Right atrium auricular region (tissue), 2 donors: ENCODE data around the gene ALDH18A1. TPM values are rescaled to one million over a fixed set of nuclear protein-coding genes. Genes with fewer than 3 reads are reported as not detected.

Source experiments
- DNase-seq: peaks from one replicate; pipeline ENCODE4 v3.0.0-alpha.2; 2019; ENCODE audit warnings: low spot score
- H3K27ac ChIP-seq, 2 donors: fragments of 200-600 bp; sonication (generic); 1 replicate in 1 of 2; 2 replicates in 1 of 2; pipeline ENCODE4 v1.5.1; 2016 to 2019
- H3K27me3 ChIP-seq, 2 donors: fragments of 200-600 bp; sonication (generic); one replicate each; pipeline versions ENCODE4 v1.5.1 to v1.6.0; 2017 to 2019
- H3K36me3 ChIP-seq: fragments of 200-600 bp; sonication (generic); one replicate; pipeline ENCODE4 v1.5.1; 2016
- H3K4me1 ChIP-seq, 2 donors: fragments of 200-600 bp; sonication (generic); one replicate each; pipeline versions ENCODE4 v1.5.1 to v1.6.0; 2017 to 2019
- H3K4me3 ChIP-seq, 2 donors: fragments of 200-600 bp; sonication (generic); 1 replicate in 1 of 2; 2 replicates in 1 of 2; pipeline ENCODE4 v1.5.1; 2017 to 2019; ENCODE audit warnings: mild to moderate bottlenecking in 1 of 2, moderate library complexity in 1 of 2
- H3K9me3 ChIP-seq, 2 donors: fragments of 200-600 bp; sonication (generic); one replicate each; pipeline ENCODE4 v1.5.1; 2019
- CTCF ChIP-seq, 2 donors: fragments of 200-600 bp; sonication (generic); IDR thresholded peaks; one replicate each; pipeline ENCODE4 v1.5.1; 2019; ENCODE audit warnings: antibody characterized with exemption in 2 of 2
- total RNA-seq, 2 donors: library from RNA; depleted of rRNA; stranded (reverse); fragments of >200 nt; gene quantifications; one replicate each; pipeline ENCODE4 v1.1.0, GENCODE V29; 2016

The ALDH18A1 gene
- total RNA-seq, 2 donors from 2014 or later, result 13.7 to 17.6 TPM

GRCh38 chr10:95572131-95572820 is 84.2 kb downstream of the ALDH18A1 start:
- Histone ChIP-seq H3K4me1 (peaks cover 0 to 13% of the 10 kb centered on the region in 2 donors), H3K9me3 (no peaks in the 10 kb centered on the region), H3K27ac (no peak overlapping the region), H3K36me3 (no peaks in the 10 kb centered on the region), H3K4me3 (peak overlapping the region in 1 of 2 donors; percentile 3), H3K27me3 (no peaks in the 10 kb centered on the region)
- TF ChIP-seq CTCF (IDR thresholded peaks at IDR 0.05), result no peak
- no peak for DNase-seq

- no peak for DNase-seq
- Histone ChIP-seq H3K9me3 (no peaks in the 10 kb centered on the region), H3K27me3 (no peaks in the 10 kb centered on the region), H3K4me3 (no peak overlapping the region), H3K36me3 (no peaks in the 10 kb centered on the region), H3K27ac (no peak overlapping the region), H3K4me1 (peaks cover 0 to 13% of the 10 kb centered on the region in 2 donors)
- TF ChIP-seq CTCF (IDR thresholded peaks at IDR 0.05), result no peak
Measured at GRCh38 chr10:95571390-95571789, 85.1 kb downstream of the ALDH18A1 start.

- no peaks in the 10 kb centered on the region for H3K36me3 ChIP-seq
- H3K27ac ChIP-seq, result no peak overlapping the region
- peaks cover 0 to 2% of the 10 kb centered on the region in 2 donors for H3K4me1 ChIP-seq
Measured at GRCh38 chr10:95569368-95569767, 87.1 kb downstream of the ALDH18A1 start.

GRCh38 chr10:95567903-95568630 is 88.4 kb downstream of the ALDH18A1 start:
- H3K27me3 ChIP-seq, result no peaks in the 10 kb centered on the region
- TF ChIP-seq CTCF (IDR thresholded peaks at IDR 0.05), result no peak
- H3K9me3 ChIP-seq, result no peaks in the 10 kb centered on the region
- DNase-seq, result no peak
- H3K36me3 ChIP-seq, result no peaks in the 10 kb centered on the region
- no peak overlapping the region for H3K27ac ChIP-seq
- H3K4me1 ChIP-seq, result no peaks in the 10 kb centered on the region
- H3K4me3 ChIP-seq, result no peak overlapping the region

More at GRCh38 chr10:95569368-95569767, 87.1 kb downstream of the ALDH18A1 start:
- Histone ChIP-seq H3K9me3 (no peaks in the 10 kb centered on the region), H3K27me3 (no peaks in the 10 kb centered on the region), H3K4me3 (no peak overlapping the region)
- no peak for DNase-seq
- no peak for TF ChIP-seq CTCF (IDR thresholded peaks at IDR 0.05)

GRCh38 chr10:95566136-95566535 is 90.4 kb downstream of the ALDH18A1 start:
- Histone ChIP-seq H3K4me3 (no peak overlapping the region), H3K36me3 (no peaks in the 10 kb centered on the region), H3K27ac (no peak overlapping the region), H3K27me3 (no peaks in the 10 kb centered on the region), H3K9me3 (no peaks in the 10 kb centered on the region), H3K4me1 (peaks cover 0 to 10% of the 10 kb centered on the region in 2 donors)
- TF ChIP-seq CTCF (IDR thresholded peaks at IDR 0.05), result no peak
- DNase-seq, result no peak
